ENCODE data around the gene ADGRE2.

Gene ADGRE2

DNA sequence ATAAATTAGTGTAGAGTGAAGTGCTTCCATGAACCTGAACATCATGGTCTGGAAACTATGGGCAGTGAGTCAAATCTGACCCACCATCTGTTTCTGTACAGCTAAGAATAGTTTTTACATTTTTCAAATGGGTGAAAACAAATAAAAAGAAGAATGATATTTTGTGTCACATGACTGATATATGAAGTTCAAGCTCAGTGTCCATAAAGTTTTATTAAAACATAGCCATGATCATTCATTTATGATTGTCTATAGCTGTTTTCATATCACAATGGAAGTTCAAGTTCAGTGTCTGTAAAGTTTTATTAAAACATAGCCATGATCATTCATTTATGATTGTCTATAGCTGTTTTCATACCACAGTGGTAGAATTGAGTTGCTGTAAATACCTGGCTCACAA, 45.9 kb downstream of the ADGRE2 start:
- H3K4me1 ChIP-seq (ENCODE audit: insufficient read depth, low read length), result no peaks in the 10 kb centered on the region
- peaks cover 79% of the 10 kb centered on the region for H3K9me3 ChIP-seq (ENCODE audit: insufficient read depth, low read depth, low read length)
- H3K36me3 ChIP-seq (ENCODE audit: insufficient read depth, low read length), result no peaks in the 10 kb centered on the region
- no peak overlapping the region for H3K27ac ChIP-seq (ENCODE audit: low read depth, low read length)
- no peaks in the 10 kb centered on the region for H3K27me3 ChIP-seq (ENCODE audit: insufficient read depth, low read length)
- no peak overlapping the region for H3K4me3 ChIP-seq (ENCODE audit: low read length)
- H3K9ac ChIP-seq (ENCODE audit: low read depth, low read length), result no peak overlapping the region

DNA sequence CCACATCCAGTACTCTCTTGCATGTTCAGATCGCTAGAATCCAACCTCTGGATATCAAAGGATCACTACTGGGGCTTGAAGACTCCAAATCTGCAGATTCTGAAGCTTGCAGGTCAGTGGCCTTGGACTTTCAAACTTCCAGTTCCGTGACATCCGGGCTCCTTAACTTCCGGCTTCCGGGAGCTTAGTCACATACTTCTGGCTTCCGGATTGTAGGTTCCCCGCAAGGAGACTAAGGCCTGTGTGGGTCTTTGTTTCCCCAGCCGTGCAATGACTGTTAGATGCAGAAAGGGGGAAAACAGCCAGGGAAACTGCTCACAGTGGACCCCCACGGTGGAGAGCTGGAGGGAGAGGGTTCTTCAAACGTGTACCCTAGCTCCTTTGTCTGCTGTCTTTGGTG, 47.2 kb downstream of the ADGRE2 start:
- no peak overlapping the region for H3K4me3 ChIP-seq (ENCODE audit: low read length)
- H3K9me3 ChIP-seq (ENCODE audit: insufficient read depth, low read depth, low read length), result peaks cover 88% of the 10 kb centered on the region
- no peak overlapping the region for H3K27ac ChIP-seq (ENCODE audit: low read depth, low read length)
- H3K4me1 ChIP-seq (ENCODE audit: insufficient read depth, low read length), result no peaks in the 10 kb centered on the region
- no peaks in the 10 kb centered on the region for H3K36me3 ChIP-seq (ENCODE audit: insufficient read depth, low read length)
- H3K9ac ChIP-seq (ENCODE audit: low read depth, low read length), result no peak overlapping the region
- no peaks in the 10 kb centered on the region for H3K27me3 ChIP-seq (ENCODE audit: insufficient read depth, low read length)
- 72% methylated on average over 10 of the region's 10 CpGs for WGBS

DNA sequence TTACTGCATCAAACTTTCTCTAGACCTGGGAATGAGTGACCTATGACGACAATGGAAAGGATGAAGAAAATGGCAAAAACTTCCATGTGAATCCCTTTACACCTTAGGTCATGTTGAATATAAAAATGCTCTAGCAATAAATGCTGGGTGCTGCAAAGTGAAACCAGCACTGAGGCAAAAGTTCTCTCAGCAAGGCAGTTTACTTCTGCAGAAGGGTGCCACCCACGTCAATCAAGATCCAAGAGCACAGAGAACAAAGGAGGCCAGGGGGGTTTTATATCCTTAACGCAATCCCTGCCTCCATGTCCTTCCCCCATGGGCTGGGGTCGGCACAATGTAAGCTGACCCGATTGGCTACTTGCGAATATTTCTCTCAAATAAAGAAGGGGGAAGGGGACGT, 49.8 kb downstream of the ADGRE2 start:
- WGBS, result 79% methylated on average over 6 of the region's 7 CpGs
- Histone ChIP-seq H3K27ac (ENCODE audit: low read depth, low read length) (no peak overlapping the region), H3K9ac (ENCODE audit: low read depth, low read length) (no peak overlapping the region), H3K4me1 (ENCODE audit: insufficient read depth, low read length) (no peaks in the 10 kb centered on the region), H3K4me3 (ENCODE audit: low read length) (no peak overlapping the region), H3K27me3 (ENCODE audit: insufficient read depth, low read length) (no peaks in the 10 kb centered on the region), H3K36me3 (ENCODE audit: insufficient read depth, low read length) (no peaks in the 10 kb centered on the region), H3K9me3 (ENCODE audit: insufficient read depth, low read depth, low read length) (peaks cover 82% of the 10 kb centered on the region)

DNA sequence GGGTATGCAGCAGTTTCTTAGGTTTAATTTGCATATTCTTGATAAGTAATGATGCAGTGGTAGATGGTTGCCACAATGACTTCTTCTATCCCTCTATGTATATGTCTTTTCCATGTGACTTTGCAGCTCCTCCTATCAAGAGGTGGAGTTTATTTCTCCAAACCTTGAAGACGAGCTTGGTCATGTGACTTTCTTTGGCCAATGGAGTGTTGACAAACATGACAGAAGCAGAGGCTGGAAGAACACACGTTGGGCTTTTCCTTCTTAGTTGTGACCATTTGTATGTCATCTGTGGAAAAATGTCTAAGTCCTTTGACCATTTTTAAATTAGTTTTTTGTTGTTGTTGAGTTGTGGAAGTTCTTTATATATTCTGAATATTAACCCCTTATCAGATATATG, 56.2 kb downstream of the ADGRE2 start:
- Histone ChIP-seq H3K9ac (ENCODE audit: low read depth, low read length) (no peak overlapping the region), H3K27me3 (ENCODE audit: insufficient read depth, low read length) (no peaks in the 10 kb centered on the region), H3K4me1 (ENCODE audit: insufficient read depth, low read length) (no peaks in the 10 kb centered on the region), H3K4me3 (ENCODE audit: low read length) (no peak overlapping the region), H3K9me3 (ENCODE audit: insufficient read depth, low read depth, low read length) (peaks cover 87% of the 10 kb centered on the region), H3K27ac (ENCODE audit: low read depth, low read length) (no peak overlapping the region), H3K36me3 (ENCODE audit: insufficient read depth, low read length) (peaks cover 24% of the 10 kb centered on the region)
- 70% methylated on average over 2 of the region's 2 CpGs for WGBS

DNA sequence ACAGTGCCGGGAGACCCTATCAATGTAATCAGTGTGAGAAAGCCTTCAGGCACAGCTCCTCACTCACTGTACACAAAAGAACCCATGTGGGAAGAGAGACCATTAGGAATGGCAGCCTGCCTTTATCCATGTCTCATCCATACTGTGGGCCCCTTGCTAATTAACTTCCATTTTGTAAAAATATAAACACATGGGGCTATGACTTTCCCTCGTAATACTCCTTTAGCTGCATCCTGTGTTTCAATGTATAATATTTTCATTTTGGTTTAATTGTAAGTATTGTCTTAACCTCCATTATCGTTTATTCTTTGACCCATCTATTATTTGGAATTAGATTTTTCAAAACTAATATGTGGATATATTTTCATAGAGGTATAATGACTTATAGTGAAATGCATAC, 59.2 kb downstream of the ADGRE2 start:
- Histone ChIP-seq H3K27ac (ENCODE audit: low read depth, low read length) (no peak overlapping the region), H3K9ac (ENCODE audit: low read depth, low read length) (no peak overlapping the region), H3K4me3 (ENCODE audit: low read length) (no peak overlapping the region), H3K27me3 (ENCODE audit: insufficient read depth, low read length) (no peaks in the 10 kb centered on the region), H3K9me3 (ENCODE audit: insufficient read depth, low read depth, low read length) (peaks cover 92% of the 10 kb centered on the region), H3K36me3 (ENCODE audit: insufficient read depth, low read length) (peaks cover 45% of the 10 kb centered on the region), H3K4me1 (ENCODE audit: insufficient read depth, low read length) (no peaks in the 10 kb centered on the region)
- 94% methylated on average over 1 of the region's 3 CpGs for WGBS

DNA sequence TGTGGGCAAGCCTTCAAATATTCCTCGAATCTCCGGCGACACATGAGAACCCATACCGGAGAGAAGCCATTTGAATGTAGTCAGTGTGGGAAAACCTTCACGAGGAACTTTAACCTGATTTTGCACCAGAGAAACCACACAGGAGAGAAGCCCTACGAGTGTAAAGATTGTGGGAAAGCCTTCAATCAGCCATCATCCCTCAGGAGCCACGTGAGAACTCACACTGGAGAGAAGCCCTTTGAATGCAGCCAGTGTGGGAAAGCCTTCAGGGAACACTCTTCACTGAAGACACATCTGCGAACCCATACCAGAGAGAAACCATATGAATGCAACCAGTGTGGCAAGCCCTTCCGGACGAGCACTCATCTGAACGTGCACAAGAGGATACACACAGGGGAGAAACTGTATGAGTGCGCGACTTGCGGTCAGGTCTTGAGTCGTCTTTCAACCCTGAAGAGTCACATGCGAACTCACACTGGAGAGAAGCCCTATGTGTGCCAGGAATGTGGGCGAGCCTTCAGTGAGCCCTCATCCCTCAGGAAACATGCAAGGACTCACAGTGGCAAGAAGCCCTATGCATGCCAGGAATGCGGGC, 59.7 kb downstream of the ADGRE2 start:
- 0 out of 2 replicates have a peak overlapping the region, but pooled peaks have one; percentile 16 for H3K4me3 ChIP-seq (ENCODE audit: low read length)
- 93% methylated on average over 18 of the region's 18 CpGs for WGBS
- peaks cover 92% of the 10 kb centered on the region for H3K9me3 ChIP-seq (ENCODE audit: insufficient read depth, low read depth, low read length)

DNA sequence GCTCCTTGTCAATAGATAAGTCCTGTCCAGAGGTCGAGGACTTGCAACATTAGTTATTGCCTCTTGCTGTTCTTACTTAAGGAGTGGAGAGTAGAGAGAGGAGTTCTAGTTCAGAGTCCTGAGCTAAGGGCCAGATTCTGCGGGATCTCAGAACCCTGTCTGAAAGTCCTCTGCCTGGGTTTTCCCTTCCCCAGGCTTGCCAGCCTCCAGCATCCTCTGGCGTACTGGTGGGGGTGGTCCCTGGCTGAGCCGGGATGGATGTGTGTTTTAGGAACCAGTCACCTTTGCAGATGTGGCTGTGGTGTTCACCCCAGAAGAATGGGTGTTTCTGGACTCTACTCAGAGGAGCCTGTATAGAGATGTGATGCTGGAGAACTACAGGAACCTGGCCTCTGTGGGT, 62.5 kb downstream of the ADGRE2 start:
- WGBS, result 93% methylated on average over 4 of the region's 4 CpGs
- no peaks in the 10 kb centered on the region for H3K4me1 ChIP-seq (ENCODE audit: insufficient read depth, low read length)
- H3K9ac ChIP-seq (ENCODE audit: low read depth, low read length), result no peak overlapping the region
- H3K27ac ChIP-seq (ENCODE audit: low read depth, low read length), result no peak overlapping the region
- H3K4me3 ChIP-seq (ENCODE audit: low read length), result no peak overlapping the region
- no peaks in the 10 kb centered on the region for H3K27me3 ChIP-seq (ENCODE audit: insufficient read depth, low read length)
- peaks cover 47% of the 10 kb centered on the region for H3K36me3 ChIP-seq (ENCODE audit: insufficient read depth, low read length)
- peaks cover 78% of the 10 kb centered on the region for H3K9me3 ChIP-seq (ENCODE audit: insufficient read depth, low read depth, low read length)

More for the DNA sequence above, 59.7 kb downstream of the ADGRE2 start:
- Histone ChIP-seq H3K36me3 (ENCODE audit: insufficient read depth, low read length) (peaks cover 47% of the 10 kb centered on the region), H3K27ac (ENCODE audit: low read depth, low read length) (no peak overlapping the region), H3K27me3 (ENCODE audit: insufficient read depth, low read length) (no peaks in the 10 kb centered on the region), H3K4me1 (ENCODE audit: insufficient read depth, low read length) (no peaks in the 10 kb centered on the region), H3K9ac (ENCODE audit: low read depth, low read length) (no peak overlapping the region)

DNA sequence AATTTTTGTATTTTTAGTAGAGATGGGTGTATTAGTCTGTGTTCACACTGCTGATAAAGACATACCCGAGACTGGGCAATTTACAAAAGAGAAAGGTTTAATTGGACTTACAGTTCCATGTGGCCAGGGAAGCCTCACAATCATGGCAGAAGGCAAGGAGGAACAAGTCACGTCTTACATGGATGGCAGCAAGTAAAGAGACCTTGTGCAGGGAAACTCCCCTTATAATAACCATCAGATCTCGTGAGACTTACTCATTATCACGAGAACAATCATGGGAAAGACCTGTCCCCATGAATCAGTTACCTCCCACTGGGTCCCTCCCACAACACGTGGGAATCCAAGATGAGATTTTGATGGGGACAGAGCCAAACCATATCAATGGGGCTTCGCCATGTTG, 73.9 kb downstream of the ADGRE2 start:
- no peak overlapping the region for H3K27ac ChIP-seq (ENCODE audit: low read depth, low read length)
- no peaks in the 10 kb centered on the region for H3K4me1 ChIP-seq (ENCODE audit: insufficient read depth, low read length)
- no peak overlapping the region for H3K4me3 ChIP-seq (ENCODE audit: low read length)
- H3K27me3 ChIP-seq (ENCODE audit: insufficient read depth, low read length), result no peaks in the 10 kb centered on the region
- H3K9ac ChIP-seq (ENCODE audit: low read depth, low read length), result no peak overlapping the region
- 89% methylated on average over 6 of the region's 6 CpGs for WGBS
- peaks cover 77% of the 10 kb centered on the region for H3K36me3 ChIP-seq (ENCODE audit: insufficient read depth, low read length)
- H3K9me3 ChIP-seq (ENCODE audit: insufficient read depth, low read depth, low read length), result peaks cover 10% of the 10 kb centered on the region

DNA sequence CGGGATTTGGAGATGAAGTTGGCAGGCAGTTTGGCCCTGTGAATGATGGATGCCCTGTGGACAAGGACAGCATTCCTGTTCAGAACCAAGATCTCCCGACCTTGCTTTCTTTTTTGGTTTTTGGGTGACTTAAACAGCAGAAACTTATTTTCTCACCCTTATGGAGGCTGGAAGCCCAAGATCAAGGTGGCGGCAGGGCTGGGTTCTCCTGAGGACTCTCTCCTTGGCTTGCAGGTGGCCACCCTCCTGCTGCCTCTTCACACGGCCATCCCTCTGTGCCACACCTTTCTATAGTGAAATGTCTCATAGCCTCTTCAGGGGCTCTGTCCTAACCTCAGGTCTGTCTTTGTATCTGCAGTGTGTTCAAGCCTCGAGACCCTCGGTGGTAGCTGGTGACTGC, 74.5 kb downstream of the ADGRE2 start:
- H3K27ac ChIP-seq (ENCODE audit: low read depth, low read length), result no peak overlapping the region
- no peak overlapping the region for H3K9ac ChIP-seq (ENCODE audit: low read depth, low read length)
- no peak overlapping the region for H3K4me3 ChIP-seq (ENCODE audit: low read length)
- no peaks in the 10 kb centered on the region for H3K27me3 ChIP-seq (ENCODE audit: insufficient read depth, low read length)
- H3K4me1 ChIP-seq (ENCODE audit: insufficient read depth, low read length), result no peaks in the 10 kb centered on the region
- peaks cover 10% of the 10 kb centered on the region for H3K9me3 ChIP-seq (ENCODE audit: insufficient read depth, low read depth, low read length)
- 92% methylated on average over 6 of the region's 6 CpGs for WGBS
- peaks cover 76% of the 10 kb centered on the region for H3K36me3 ChIP-seq (ENCODE audit: insufficient read depth, low read length)

DNA sequence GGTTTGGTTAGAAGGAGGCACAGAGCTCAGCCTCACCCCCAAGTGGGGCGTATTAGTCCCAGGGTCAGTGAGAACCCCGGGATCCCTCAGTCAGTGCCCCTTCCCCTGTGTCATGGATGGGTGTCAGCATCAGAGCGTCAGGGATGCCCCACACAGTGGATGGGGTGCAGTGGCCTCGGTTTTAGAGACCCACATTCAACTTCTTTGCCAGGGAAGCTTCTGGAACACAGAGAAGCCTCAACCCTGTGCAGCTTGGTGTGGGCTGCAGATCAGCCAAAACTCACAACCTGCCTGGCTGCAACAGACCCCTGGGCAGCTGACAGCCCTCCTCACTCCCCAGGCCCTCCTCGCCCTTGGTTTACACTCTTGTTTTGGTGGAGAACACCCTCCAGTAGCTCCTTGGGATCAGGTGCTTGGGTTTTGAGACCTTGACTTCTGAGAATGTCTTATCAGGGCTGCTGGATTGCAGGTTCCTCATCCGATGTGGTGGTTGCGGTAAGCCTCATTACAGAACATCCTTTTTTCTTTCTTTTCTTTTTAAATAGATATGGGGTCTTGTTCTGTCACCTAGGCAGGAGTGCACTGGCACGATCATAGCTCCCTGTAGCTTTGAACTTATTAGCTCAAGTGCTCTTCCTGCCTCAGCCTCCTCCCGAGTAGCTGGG, 77.5 kb downstream of the ADGRE2 start:
- 91% methylated on average over 7 of the region's 9 CpGs for WGBS
- H3K4me1 ChIP-seq (ENCODE audit: insufficient read depth, low read length), result no peaks in the 10 kb centered on the region
- H3K9me3 ChIP-seq (ENCODE audit: insufficient read depth, low read depth, low read length), result peaks cover 3% of the 10 kb centered on the region; the same call in 1 of the 2 replicates
- no peak overlapping the region for H3K27ac ChIP-seq (ENCODE audit: low read depth, low read length)
- no peak overlapping the region for H3K4me3 ChIP-seq (ENCODE audit: low read length)
- H3K9ac ChIP-seq (ENCODE audit: low read depth, low read length), result no peak overlapping the region
- no peaks in the 10 kb centered on the region for H3K27me3 ChIP-seq (ENCODE audit: insufficient read depth, low read length)
- H3K36me3 ChIP-seq (ENCODE audit: insufficient read depth, low read length), result peaks cover 65% of the 10 kb centered on the region

DNA sequence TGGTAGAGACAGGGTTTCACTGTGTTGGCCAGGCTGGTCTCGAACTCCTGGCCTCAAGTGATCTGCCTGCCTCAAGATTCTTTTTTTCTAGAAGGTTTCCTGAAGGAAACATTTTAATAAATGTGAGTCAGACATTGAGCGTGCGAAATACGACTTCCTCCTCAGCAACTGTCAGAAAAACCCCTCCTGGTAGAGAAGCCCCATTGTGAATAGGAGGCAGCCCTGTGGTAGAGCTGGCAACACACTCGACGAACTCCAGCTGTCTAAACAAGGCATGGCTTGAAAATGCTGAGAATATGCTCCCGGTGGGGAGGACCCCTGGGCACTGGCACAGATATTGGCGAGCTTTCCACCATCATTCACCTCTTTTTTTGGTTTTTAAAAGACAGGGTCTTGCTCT, 78.7 kb downstream of the ADGRE2 start:
- H3K27ac ChIP-seq (ENCODE audit: low read depth, low read length), result no peak overlapping the region
- H3K27me3 ChIP-seq (ENCODE audit: insufficient read depth, low read length), result no peaks in the 10 kb centered on the region
- peaks cover 67% of the 10 kb centered on the region for H3K36me3 ChIP-seq (ENCODE audit: insufficient read depth, low read length)
- no peak overlapping the region for H3K9ac ChIP-seq (ENCODE audit: low read depth, low read length)
- no peak overlapping the region for H3K4me3 ChIP-seq (ENCODE audit: low read length)
- H3K9me3 ChIP-seq (ENCODE audit: insufficient read depth, low read depth, low read length), result peaks cover 3% of the 10 kb centered on the region; the same call in 1 of the 2 replicates
- no peaks in the 10 kb centered on the region for H3K4me1 ChIP-seq (ENCODE audit: insufficient read depth, low read length)
- 96% methylated on average over 8 of the region's 8 CpGs for WGBS

Data from HUES64 (cell line).